NCI-H2107 treated with DMSO at 0.1 percent for 48 hours (cell line): ENCODE measurements around the gene ETNK1.

Experiments used
- DNase-seq: peaks from one replicate; lab custom pipeline; 2025; ENCODE audit not compliant: unreplicated experiment; lab: John Stamatoyannopoulos, UW

ETNK1 gene

DNA sequence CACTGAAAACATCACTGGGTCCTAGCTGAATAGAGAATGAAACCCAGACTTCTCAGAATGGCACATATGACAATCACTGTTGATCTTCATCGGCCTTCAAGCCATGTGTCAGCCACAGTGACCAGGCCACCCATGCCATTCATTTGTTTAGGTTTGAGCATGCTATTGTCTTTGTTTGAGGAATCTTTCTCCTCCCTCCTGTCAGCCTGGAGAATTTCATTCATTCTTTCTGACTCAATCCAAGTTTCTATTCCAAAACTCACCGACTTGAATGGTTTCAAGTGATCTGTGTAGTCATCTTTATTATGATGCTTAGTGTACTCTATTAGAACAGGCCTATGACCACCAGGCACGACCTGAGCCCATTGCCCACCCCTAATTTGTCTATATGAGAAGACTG, 106.3 kb downstream of the ETNK1 start:
- no peak for DNase-seq

DNA sequence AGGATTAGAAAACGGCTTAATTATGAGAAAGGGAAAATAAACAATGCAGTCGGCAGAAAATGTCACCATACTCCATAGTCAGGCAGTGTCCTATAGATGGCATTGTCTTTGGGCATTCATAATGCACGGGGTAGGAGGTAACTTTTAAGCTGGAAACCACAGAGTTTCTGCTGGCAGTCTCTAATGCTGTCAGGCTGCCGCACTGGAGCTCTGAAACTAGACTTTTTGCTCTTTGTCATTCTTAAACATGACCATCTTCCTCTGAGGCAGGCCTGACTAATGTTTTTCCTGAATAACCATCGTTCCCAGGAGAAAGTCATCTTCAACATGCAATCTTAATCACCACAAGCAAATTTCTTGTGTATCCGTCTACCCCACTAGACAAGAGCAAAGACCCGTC, 108.8 kb downstream of the ETNK1 start:
- DNase-seq: no peak

DNA sequence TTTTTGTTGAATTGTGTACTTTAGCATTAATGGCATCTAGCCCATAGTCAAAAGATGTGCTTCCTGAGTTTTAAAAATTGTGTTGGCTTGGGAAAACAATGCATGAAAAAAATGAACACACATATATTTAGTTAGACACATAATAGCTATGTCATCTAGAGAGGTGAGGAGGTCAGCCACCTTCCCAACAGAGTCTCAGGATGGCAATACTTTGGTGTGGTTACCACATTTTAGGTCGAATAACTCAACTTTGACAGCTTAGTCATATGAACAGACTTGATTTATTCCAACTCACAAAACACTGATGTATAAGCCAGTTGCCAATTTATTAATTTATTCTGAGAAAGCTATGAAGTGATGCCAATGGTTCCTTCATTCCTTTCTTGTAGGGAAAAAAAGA, 114.0 kb downstream of the ETNK1 start:
- no peak for DNase-seq
